IMR-90 (cell line): ENCODE measurements around the gene ARHGAP11A. TPM values are rescaled to one million over a fixed set of nuclear protein-coding genes. Genes with fewer than 3 reads are reported as not detected.
A peak's percentile ranks its signal among the peaks of the same experiment; 100 is the strongest.

Source experiments
- ATAC-seq: fragments of 200-7000 bp; cut with Tn5 transposase; 2 replicates; pipeline ENCODE4 v1.9.1; 2020; ENCODE audit warnings: low read depth, mild to moderate bottlenecking, moderate library complexity
- BruUV-seq: library from RNA; stranded (reverse); fragments of 400-500 nt; replicated peaks from 2 replicates; lab custom pipeline; 2021; lab: Mats Ljungman, UMichigan
- CTCF ChIA-PET: fragments of 300-600 bp; formaldehyde crosslinking; extraction: SDS; loops from one replicate; lab custom pipeline; 2021; ENCODE audit warnings: antibody characterized with exemption; lab: Yijun Ruan, JAX
- POLR2A ChIA-PET: fragments of 300-600 bp; sonication (Branson Sonifier 250); formaldehyde crosslinking; loops from one replicate; lab custom pipeline; 2022; ENCODE audit warnings: antibody characterized with exemption; ENCODE audit not compliant: unreplicated experiment; lab: Charles Lee
- DNase-seq: peaks from one replicate; pipeline ENCODE4 v3.0.0; 2013
- H2AFZ ChIP-seq: replicated peaks from 2 replicates; pipeline ENCODE3; 2013; ENCODE audit warnings: low read length, mild to moderate bottlenecking; ENCODE audit not compliant: poor library complexity
- H2AK5ac ChIP-seq: 2 replicates; pipeline ENCODE4 v1.6.1; 2013; ENCODE audit warnings: low read depth, low read length, inconsistent platforms
- H2AK9ac ChIP-seq: replicated peaks from 2 replicates; pipeline ENCODE3; 2013; ENCODE audit warnings: mild to moderate bottlenecking, low read depth, low read length, moderate library complexity; ENCODE audit not compliant: poor library complexity
- H2BK120ac ChIP-seq: 2 replicates; pipeline ENCODE4 v1.6.1; 2013; ENCODE audit warnings: low read depth, low read length, inconsistent platforms
- H2BK15ac ChIP-seq: 3 replicates; pipeline ENCODE4 v1.6.1; 2013; ENCODE audit warnings: low read depth, low read length, inconsistent platforms
- H2BK20ac ChIP-seq: 2 replicates; pipeline ENCODE4 v1.6.1; 2013; ENCODE audit warnings: low read depth, mild to moderate bottlenecking, inconsistent platforms, low read length, moderate library complexity
- H2BK5ac ChIP-seq: 2 replicates; pipeline ENCODE4 v1.6.1; 2013; ENCODE audit warnings: mild to moderate bottlenecking, low read depth, low read length, inconsistent platforms; ENCODE audit not compliant: poor library complexity, severe bottlenecking
- H3K14ac ChIP-seq: replicated peaks from 2 replicates; pipeline ENCODE4 v1.6.1; 2013; ENCODE audit warnings: low read depth, low read length, inconsistent platforms
- H3K18ac ChIP-seq: 2 replicates; pipeline ENCODE4 v1.6.1; 2013; ENCODE audit warnings: low read depth, low read length, control low read depth
- H3K23ac ChIP-seq: 2 replicates; pipeline ENCODE4 v1.6.1; 2013; ENCODE audit warnings: low read depth, low read length, inconsistent platforms
- H3K27ac ChIP-seq: 2 replicates; pipeline ENCODE4 v1.5.1; 2013; ENCODE audit warnings: mild to moderate bottlenecking, control low read depth, low read length; ENCODE audit not compliant: insufficient read depth
- H3K27me3 ChIP-seq: 2 replicates; pipeline ENCODE4 v1.6.1; 2013; ENCODE audit warnings: low read length; ENCODE audit not compliant: control insufficient read depth, insufficient read depth
- H3K36me3 ChIP-seq: 2 replicates; pipeline ENCODE4 v1.6.1; 2013; ENCODE audit warnings: low read length, mixed read lengths; ENCODE audit not compliant: control insufficient read depth, insufficient read depth
- H3K4ac ChIP-seq: 2 replicates; pipeline ENCODE4 v1.6.1; 2013; ENCODE audit warnings: low read depth, low read length, inconsistent platforms
- H3K4me1 ChIP-seq: 2 replicates; pipeline ENCODE4 v1.6.1; 2013; ENCODE audit warnings: low read length, mixed read lengths; ENCODE audit not compliant: control insufficient read depth, insufficient read depth
- H3K4me2 ChIP-seq: 2 replicates; pipeline ENCODE4 v1.6.1; 2013; ENCODE audit warnings: low read depth, mild to moderate bottlenecking, control low read depth, low read length, moderate library complexity
- H3K4me3 ChIP-seq: 2 replicates; pipeline ENCODE4 v1.5.1; 2013; ENCODE audit warnings: low read depth, mild to moderate bottlenecking, control low read depth, low read length, moderate library complexity; ENCODE audit not compliant: insufficient read depth
- H3K56ac ChIP-seq: 2 replicates; pipeline ENCODE4 v1.6.1; 2013; ENCODE audit warnings: low read length, inconsistent platforms; ENCODE audit not compliant: insufficient read depth; ENCODE audit errors: extremely low read depth
- H3K79me1 ChIP-seq, 2 experiments: 2 replicates each; pipeline ENCODE4 v1.6.1; 2013; ENCODE audit warnings: low read length in 2 of 2, inconsistent platforms in 1 of 2, low read depth in 1 of 2
- H3K9ac ChIP-seq: 2 replicates; pipeline ENCODE4 v1.6.1; 2013; ENCODE audit warnings: low read depth, low read length, control low read depth
- H3K9me1 ChIP-seq: 2 replicates; pipeline ENCODE4 v1.6.1; 2013; ENCODE audit warnings: low read length, inconsistent platforms; ENCODE audit not compliant: insufficient read depth
- H3K9me3 ChIP-seq: 2 replicates; pipeline ENCODE4 v1.6.1; 2013; ENCODE audit warnings: low read length; ENCODE audit not compliant: control insufficient read depth, insufficient read depth
- H4K20me1 ChIP-seq: 2 replicates; pipeline ENCODE4 v1.6.1; 2013; ENCODE audit warnings: low read length, inconsistent platforms; ENCODE audit not compliant: insufficient read depth
- H4K5ac ChIP-seq: 2 replicates; pipeline ENCODE4 v1.6.1; 2013; ENCODE audit warnings: mild to moderate bottlenecking, low read depth, low read length, control low read depth
- H4K8ac ChIP-seq, 2 experiments: 2 replicates each; pipeline ENCODE4 v1.6.1; 2013; ENCODE audit warnings: low read depth in 2 of 2, low read length in 2 of 2, control low read depth in 1 of 2, inconsistent platforms in 1 of 2
- H4K91ac ChIP-seq: 2 replicates; pipeline ENCODE4 v1.6.1; 2013; ENCODE audit warnings: low read depth, low read length, inconsistent platforms; ENCODE audit not compliant: insufficient read depth
- BHLHE40 ChIP-seq: fragments of 150-350 bp; IDR thresholded peaks from 2 replicates; pipeline ENCODE4 v1.6.1; 2016; ENCODE audit warnings: mild to moderate bottlenecking, low read depth, low read length
- CEBPB ChIP-seq: IDR thresholded peaks from 2 replicates; pipeline ENCODE4 v1.6.1; 2012; ENCODE audit warnings: low read depth, low read length, improper control_type of control experiment
- ELK1 ChIP-seq: fragments of 150-350 bp; IDR thresholded peaks from 2 replicates; pipeline ENCODE4 v1.6.1; 2016; ENCODE audit warnings: low read depth, mild to moderate bottlenecking, low read length, moderate library complexity, borderline replicate concordance
- FOS ChIP-seq: fragments of 150-350 bp; IDR thresholded peaks from 2 replicates; pipeline ENCODE4 v1.6.1; 2016; ENCODE audit warnings: low read depth, low read length
- MAFK ChIP-seq: IDR thresholded peaks from 2 replicates; pipeline ENCODE4 v1.6.1; 2012; ENCODE audit warnings: low read depth, low read length, improper control_type of control experiment
- NFE2L2 ChIP-seq: fragments of 150-350 bp; IDR thresholded peaks from 2 replicates; pipeline ENCODE4 v1.6.1; 2016; ENCODE audit warnings: low read depth, mild to moderate bottlenecking, low read length
- POLR2A ChIP-seq: IDR thresholded peaks from 2 replicates; pipeline ENCODE4 v1.6.1; 2012; ENCODE audit warnings: mild to moderate bottlenecking, low read depth, low read length
- SMC3 ChIP-seq: fragments of 150-350 bp; IDR thresholded peaks from 2 replicates; pipeline ENCODE4 v1.6.1; 2016; ENCODE audit warnings: low read depth, mild to moderate bottlenecking, antibody characterized with exemption, low read length, moderate library complexity
- USF2 ChIP-seq: fragments of 150-350 bp; IDR thresholded peaks from 2 replicates; pipeline ENCODE4 v1.6.1; 2017; ENCODE audit warnings: mild to moderate bottlenecking, antibody characterized with exemption, low read length, low read depth
- WGBS, 2 experiments: methylation state at CpG; one replicate each; pipeline versions ENCODE4 v1.1.5 to v1.1.7; 2013; ENCODE audit warnings: missing lambda C conversion rate in 2 of 2; ENCODE audit not compliant: insufficient read length in 1 of 2; ENCODE audit errors: extremely low coverage in 2 of 2; 5-methylcytosine and 5-hydroxymethylcytosine counted together
- dilution Hi-C: fragments of 300-500 bp; cut with HindIII; formaldehyde crosslinking; loops from one replicate; pipeline ENCODE4 v1.14.3; 2018; ENCODE audit warnings: low sequenced_read_pairs; ENCODE audit not compliant: unreplicated experiment
- in situ Hi-C: fragments of 300-500 bp; cut with MboI; formaldehyde crosslinking; loops from 3 replicates; pipeline ENCODE4 v1.14.3; 2019; ENCODE audit warnings: low sequenced_read_pairs, inconsistent platforms, mixed read lengths
- intact Hi-C: fragments of 100-400 bp; cut with micrococcal nuclease; formaldehyde crosslinking; loops from 2 replicates; pipeline ENCODE4 v1.10.0; 2022
- polyA plus RNA-seq, 3 experiments: library from polyadenylated mRNA; depleted of rRNA; stranded (reverse); fragments of >200 nt; gene quantifications; 2 replicates each; pipeline ENCODE4 v1.2.3, GENCODE V29; 2012; ENCODE audit warnings: low replicate concordance in 1 of 3
- total RNA-seq: library from RNA; depleted of rRNA; stranded (reverse); fragments of >200 nt; gene quantifications from 2 replicates; pipeline ENCODE4 v1.2.3, GENCODE V29; 2012

Gene ARHGAP11A
- total and polyA plus RNA-seq, 2 of the 4 experiments (the other 2 are of a cell fraction), result 9.9 to 29.0 TPM

GRCh38 chr15:32682569-32682968 lies 67.3 kb downstream of the ARHGAP11A start:
- ChIA-PET CTCF (interaction anchor here (0.9 to 1.4 kb wide), 2 partner anchors 19 to 24 kb away, joined by 3 read pairs; no protein-coding TSS in a partner anchor), POLR2A (no interaction called here)
- Histone ChIP-seq H2BK15ac (peak overlapping the region; percentile 98; the same call in 2 of the 3 replicates), H2AK5ac (peak overlapping the region; percentile 69; the same call in 1 of the 2 replicates), H4K5ac (peak overlapping the region; percentile 82), H3K27ac (peak overlapping the region; percentile 53), H2BK120ac (peak overlapping the region; percentile 90), H3K18ac (peak overlapping the region; percentile 74; the same call in 1 of the 2 replicates), H3K4ac (peak overlapping the region; percentile 74), H3K79me1 (peaks cover 0 to 22% of the 10 kb centered on the region in 2 experiments; a peak in 3 of 4 replicates), H2BK20ac (peak overlapping the region; percentile 94), H3K4me1 (peaks cover 16% of the 10 kb centered on the region), H2AK9ac (peak overlapping the region; percentile 21), H2AFZ (no peak overlapping the region), H4K91ac (peak overlapping the region; percentile 64), H3K9me1 (peaks cover 17% of the 10 kb centered on the region), H3K14ac (peak overlapping the region; percentile 94), H4K8ac (peak overlapping the region in 1 of 2 experiments; percentile 79; a peak in 2 of 4 replicates), H3K4me2 (peak overlapping the region; percentile 79), H3K56ac (peak overlapping the region; percentile 16; the same call in 1 of the 2 replicates), H3K9me3 (no peaks in the 10 kb centered on the region), H3K36me3 (no peaks in the 10 kb centered on the region), H3K4me3 (no peak overlapping the region), H3K23ac (peak overlapping the region; percentile 78; the same call in 1 of the 2 replicates), H4K20me1 (no peaks in the 10 kb centered on the region), H3K9ac (no peak overlapping the region), H2BK5ac (peak overlapping the region; percentile 82), H3K27me3 (no peaks in the 10 kb centered on the region)
- DNase-seq (peak; percentile 95), ATAC-seq (peak; percentile 79)
- peak; percentile 100 for TF ChIP-seq CEBPB
- TF ChIP-seq BHLHE40, result 0 out of 2 replicates have a peak, but pooled peaks have one; percentile 14
- TF ChIP-seq ELK1, result no peak
- TF ChIP-seq NFE2L2, result no peak
- no peak for TF ChIP-seq SMC3
- peak; percentile 49; the same call in 1 of the 2 replicates for TF ChIP-seq POLR2A
- peak; percentile 10; the same call in 1 of the 2 replicates for TF ChIP-seq MAFK
- no peak for TF ChIP-seq USF2
- TF ChIP-seq FOS, result peak; percentile 62
- WGBS, 2 experiments, result no CpG with 5 or more reads among the region's 3 CpGs
- dilution Hi-C loops (no loop called here), in situ Hi-C loops (loop anchor here (5.0 kb wide), 1 partner anchor 35 kb away; the partner anchor contains the start of gene GREM1), intact Hi-C loops (no loop called here)
- BruUV-seq, result no TSS peak
